ENCODE results near the gene ROR1.

ROR1 gene

DNA sequence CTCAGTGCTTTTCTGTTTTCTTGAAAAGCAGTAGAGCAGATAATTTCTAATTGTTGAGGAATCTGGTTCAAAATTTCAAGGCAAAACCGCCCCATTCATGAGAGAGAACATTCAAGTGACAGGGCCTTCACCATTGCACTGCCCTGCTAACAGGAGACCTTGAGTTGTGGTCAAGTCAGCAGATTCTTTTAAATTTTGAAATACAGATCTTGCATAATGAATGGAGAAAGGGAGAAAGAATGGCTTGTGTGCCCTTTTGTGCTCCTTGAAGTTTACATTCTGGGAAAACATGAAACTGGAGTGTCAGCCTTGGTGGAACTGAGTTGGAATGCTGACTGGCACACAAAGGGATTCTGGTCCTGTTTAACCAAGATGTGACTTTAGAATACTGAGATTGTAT lies 265.1 kb downstream of the ROR1 start:
- no peak for DNase-seq

DNA sequence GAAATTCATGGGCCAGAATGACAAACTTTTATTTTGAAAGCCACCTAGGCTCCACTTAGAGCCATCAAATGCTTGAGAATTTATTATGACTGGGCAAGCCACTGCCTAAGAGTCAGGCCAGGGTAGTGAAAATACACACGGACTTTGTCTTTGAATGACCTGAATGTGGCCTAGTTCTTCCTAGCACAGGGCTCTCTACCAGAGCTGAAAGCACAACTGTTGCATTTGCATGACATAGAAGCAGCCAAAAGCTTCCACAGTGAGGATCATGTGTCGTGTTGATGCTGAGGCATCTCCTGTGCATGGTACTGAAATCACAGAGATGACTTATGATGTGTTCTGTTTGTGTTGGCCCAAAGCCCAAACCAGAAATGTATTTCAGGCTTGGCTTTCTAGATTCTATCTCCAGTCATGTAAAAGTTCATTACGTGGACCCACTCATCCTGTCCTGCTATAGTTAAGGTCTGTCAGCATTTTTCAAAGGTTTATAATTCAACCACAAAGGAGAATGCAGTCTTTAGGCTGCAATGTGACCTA lies 265.6 kb downstream of the ROR1 start:
- DNase-seq = no peak

DNA sequence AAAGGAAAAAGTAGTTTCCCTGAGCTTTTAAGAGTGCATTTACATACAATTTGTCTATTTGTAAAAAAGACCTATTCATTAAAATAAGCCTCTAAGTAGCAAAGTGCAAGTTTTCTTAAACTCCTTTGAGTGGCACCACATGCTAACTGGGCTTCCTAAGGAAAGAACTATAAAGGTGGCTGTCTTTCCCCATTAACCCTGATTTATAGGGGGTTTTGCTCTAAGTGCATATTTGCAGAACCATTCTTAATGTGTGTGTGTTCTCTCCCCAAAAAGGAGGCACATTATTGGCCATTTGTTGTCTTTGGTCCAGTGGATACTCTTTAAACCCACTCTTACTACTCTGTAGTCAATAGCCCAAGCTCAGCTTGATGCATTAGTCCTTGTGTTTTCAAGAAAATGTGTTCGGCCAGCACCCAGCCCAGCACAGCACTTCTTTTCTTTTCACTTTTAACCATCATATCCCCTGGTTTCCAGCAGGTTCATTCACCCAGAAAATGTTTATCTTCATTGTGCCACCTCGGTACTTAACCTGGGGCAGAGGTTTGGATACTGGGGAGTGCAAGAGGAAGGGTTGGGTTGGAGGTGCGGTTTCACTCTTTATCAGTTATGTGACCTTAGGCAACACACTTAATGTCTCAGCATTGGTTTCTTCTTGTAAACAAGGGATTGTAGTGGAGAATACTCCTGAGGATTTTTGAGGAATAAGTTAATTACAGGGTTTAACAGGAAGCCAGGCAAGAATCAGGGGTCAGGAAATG lies 267.7 kb downstream of the ROR1 start:
- DNase-seq = no peak

GRCh38 chr1:64042331-64043100 lies 268.7 kb downstream of the ROR1 start:
- no peak for DNase-seq

DNA sequence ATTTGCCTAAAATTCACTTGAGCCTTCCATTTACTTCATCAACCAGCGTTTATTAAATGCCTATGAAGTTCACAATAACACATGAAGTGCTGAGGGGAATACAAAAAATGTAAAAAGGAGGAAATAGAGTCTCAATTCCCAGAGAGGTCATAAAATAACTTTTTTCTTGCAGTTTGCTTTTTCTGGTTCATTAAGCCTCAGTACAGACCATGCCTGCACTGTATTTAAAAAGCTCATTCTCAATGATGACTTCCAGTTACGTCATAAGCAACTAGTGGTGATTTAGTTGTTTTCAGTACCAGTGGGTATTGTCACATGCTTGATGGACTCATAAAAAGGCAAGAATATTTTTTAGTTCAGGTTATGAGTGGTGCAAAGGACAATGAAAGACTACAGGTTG lies 269.5 kb downstream of the ROR1 start:
- DNase-seq = no peak

DNA sequence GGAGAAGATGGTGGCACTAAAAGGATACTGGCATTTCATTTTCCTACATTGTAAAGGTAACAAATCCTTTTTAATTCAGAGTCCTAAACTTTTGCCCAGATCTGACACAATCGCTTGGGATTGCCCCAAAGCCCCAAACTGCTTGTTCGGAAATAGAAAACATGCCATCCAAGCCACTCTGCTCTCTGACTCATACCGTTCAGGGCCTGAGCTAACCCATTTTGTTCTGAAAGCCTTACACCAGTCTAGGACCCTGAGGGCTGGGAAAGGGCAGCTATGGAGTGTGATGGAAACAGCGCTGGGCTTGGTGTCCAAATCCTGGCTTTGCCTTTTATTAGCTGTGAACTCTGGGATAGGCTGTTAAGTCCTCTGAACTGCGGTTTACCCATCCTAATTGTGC lies 270.2 kb downstream of the ROR1 start:
- DNase-seq = no peak

DNA sequence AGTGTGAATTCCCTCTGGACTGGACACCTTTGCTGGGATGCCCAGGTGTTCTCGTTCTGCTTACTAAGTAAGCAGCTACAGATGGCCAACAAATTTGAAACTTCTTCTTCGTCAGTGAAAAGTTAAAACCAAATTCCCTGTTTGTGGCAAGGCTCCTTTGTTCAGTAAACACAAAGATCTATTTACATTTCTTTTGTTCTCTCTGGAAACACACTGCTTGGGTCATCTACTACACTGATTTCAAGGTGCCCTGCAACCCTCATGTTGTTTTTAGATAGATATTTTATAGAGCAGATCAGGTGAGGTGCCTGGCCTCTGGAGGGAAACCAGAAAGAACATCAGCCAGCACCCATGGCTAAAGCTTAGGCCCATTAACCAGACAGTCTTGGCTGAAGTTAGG lies 272.4 kb downstream of the ROR1 start:
- no peak for DNase-seq

DNA sequence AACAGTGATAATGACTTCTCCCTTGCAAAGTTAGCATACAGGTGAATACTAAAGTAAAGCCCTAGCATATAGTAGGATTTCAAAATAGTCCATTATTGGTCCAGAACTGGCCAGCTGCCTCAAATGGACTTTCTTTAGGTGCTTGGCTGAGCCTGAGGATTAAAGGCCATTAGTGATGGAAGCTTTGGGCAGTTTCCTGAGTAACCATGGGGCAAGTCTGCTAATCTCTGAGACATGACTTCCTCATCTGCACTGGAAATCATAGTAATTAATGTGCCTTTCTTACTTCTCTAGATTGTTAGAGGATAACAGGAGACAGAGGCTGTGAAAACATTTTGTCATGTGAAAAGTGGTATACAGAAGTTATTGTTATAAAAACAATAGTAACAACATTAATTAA lies 273.1 kb downstream of the ROR1 start:
- DNase-seq = no peak

DNA sequence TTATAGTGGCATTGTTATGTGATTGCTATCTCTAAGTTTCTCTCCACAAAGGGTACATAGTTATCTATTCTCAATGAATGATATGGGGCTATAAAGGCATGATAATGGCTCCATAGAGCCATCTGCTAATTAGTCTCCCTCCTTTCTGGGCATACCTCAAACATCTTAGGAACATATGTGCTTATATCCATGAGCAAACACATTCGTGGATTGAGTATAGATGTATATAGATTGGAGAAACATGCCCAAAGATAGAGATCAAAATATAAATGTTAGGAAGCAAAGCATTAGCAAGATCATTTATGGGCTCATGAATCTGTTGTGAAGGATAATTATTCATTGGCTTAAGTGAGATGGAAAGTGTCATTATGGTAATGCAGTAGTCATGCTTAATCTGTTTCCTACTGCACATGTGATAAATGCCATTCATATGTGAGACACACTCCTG lies 273.8 kb downstream of the ROR1 start:
- no peak for DNase-seq

DNA sequence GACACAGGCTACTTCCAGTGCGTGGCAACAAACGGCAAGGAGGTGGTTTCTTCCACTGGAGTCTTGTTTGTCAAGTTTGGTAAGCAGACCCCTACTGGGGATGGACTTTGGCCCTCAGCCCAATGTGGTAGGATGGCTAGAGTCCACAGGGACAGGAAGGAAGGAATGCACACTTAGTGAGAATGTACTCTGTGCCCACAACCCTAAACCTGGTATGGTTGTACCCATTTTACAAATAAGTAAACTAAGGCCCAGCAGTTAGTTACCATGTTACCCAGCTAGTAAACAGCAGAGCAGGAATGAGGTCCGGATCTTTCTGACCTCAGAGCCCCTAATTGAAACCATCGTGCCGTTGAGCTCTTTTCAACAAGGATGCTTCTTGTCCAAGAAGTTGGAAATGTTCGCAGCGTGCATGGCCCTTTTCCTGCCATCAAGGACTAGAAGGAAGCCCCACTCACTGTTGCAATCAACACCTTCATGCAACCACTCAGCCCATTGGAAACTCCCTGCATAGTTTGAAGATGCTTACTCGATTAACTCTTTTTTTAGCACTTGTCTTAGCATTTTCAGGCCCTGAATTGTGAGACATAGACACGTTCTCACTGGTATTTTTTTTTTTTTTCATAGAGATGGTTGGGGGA lies 276.2 kb downstream of the ROR1 start:
- no peak for DNase-seq

DNA sequence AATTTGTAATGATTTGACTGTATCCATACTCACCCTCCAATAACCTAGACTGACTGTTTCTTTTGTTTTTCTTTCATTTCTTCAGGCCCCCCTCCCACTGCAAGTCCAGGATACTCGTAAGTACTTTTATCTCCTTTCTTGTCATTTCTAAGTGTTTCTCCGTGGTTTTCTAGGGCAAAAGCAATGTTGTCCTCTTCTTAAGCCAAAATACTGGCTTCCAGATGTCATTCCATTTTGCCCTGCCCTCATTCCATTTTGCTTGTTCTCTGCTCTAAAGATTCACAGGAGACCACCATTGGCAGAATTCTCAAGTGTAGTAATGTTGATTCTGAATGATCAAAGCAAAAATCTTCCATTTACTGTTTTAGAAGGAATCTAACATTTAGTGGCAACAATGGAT lies 276.8 kb downstream of the ROR1 start:
- no peak for DNase-seq

GRCh38 chr1:64051796-64052195 lies 278.0 kb downstream of the ROR1 start:
- peak; percentile 60 for DNase-seq

DNA sequence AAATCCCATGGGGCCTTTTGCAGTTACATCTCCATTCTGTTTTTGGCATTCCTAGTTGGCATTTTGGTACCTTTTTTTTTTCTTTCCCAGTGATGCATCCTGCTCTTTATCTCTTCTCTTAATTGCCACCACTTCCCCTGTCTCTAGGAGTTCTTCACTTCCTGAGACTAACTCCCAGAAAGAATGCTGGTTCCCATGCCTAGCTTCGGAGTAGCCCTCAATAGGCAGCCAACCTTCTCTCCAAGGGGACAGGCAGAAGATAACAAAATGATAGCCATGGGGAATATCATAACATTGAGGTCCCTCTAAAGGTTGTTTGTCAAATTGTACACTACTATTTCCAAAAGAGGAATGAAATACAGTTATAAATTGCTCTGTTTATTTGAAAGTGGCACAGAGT lies 279.0 kb downstream of the ROR1 start:
- DNase-seq = no peak

DNA sequence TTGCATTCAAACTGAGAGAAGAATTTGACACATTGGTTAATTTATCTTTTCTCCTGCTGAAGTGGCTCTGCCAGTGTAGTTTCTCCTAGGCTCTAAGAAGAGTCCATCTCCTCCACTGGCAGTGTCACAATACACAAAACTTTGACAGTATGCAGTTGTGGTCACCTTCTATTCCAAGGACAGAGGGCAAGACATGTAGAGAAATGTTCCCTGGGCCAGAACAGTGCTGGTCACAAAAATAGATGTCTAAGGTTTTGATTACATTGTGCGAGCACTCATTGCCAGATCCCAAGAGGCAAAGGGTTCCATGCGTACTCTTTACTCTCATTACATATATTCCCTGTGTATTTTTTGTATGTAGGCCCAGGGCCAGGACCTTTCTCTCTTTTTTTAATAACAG lies 281.5 kb downstream of the ROR1 start:
- no peak for DNase-seq

- no peak for DNase-seq
Measured at GRCh38 chr1:64059556-64059955, 285.7 kb downstream of the ROR1 start.

- no peak for DNase-seq
Measured at GRCh38 chr1:64060611-64061302, 286.9 kb downstream of the ROR1 start.

- DNase-seq = no peak
Measured at GRCh38 chr1:64061430-64062104, 287.8 kb downstream of the ROR1 start.

DNA sequence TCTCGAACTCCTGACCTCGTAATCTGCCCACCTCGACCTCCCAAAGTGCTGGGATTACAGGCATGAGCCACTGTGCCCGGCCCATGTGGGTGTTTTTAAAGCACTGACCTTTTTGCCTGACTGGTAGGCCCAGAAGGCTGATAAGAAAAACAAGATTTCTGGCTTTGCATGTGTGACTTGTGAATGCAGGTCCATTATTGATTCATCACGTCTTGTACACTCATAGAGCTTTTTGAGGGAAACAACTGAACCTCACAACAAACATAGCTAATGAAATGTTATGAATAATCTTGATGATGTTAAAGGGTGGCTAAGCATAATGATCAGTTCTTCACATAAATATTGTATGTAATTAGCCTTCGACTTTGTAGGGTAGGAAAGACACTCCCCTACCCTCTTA lies 288.7 kb downstream of the ROR1 start:
- no peak for DNase-seq

- DNase-seq = no peak
Measured at GRCh38 chr1:64062941-64063581, 289.2 kb downstream of the ROR1 start.

GRCh38 chr1:64065571-64065970 lies 291.8 kb downstream of the ROR1 start:
- DNase-seq = no peak

DNA sequence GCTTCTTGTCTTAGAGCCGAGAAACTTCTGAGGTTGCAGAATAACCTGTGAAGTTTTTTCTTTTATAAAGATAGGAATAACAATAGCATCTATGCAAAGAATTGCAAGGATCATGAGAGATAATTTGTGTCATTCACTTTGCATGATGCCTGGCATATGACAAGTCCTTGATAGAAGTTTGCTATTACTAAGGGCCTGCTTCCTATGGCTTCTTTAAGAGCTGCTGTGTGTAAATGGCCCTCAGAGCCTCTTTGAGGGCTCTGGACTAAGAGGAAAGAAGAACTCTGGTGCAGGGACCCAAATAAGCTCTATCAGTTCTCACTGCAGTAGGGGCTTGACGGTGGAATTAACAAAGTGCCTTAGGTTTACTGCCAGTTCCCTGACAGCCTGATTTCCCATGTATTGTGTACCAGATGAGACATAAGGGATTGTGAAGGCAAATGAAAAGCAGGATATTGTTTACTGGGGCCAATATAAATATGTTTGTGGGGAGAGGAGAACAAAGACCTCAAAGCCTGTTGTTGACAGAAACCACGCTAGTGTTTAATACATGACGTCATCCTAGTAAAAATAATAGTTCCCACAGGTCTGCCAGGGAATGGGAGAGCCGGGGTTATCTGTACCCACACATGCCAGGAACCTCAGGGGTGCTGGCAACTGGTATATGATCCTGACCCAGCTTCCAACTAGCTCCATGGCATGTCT lies 298.4 kb downstream of the ROR1 start:
- peak; percentile 51 for DNase-seq

All from NCI-H774 (cell line).